ENCODE data around the gene TP53TG5. TPM values are rescaled to one million over a fixed set of nuclear protein-coding genes. Genes with fewer than 3 reads are reported as not detected.
A peak's percentile ranks its signal among the peaks of the same experiment; 100 is the strongest.

Gene TP53TG5
- total RNA-seq, 4 donors from 2014 or later: not detected

GRCh38 chr20:45340951-45341350 is 37.2 kb downstream of the TP53TG5 start:
- no peak overlapping the region for H3K4me3 ChIP-seq (ENCODE audit: low read depth, poor library complexity, severe bottlenecking)
- WGBS, 2 donors: 24 to 46% methylated on average over 1 of the region's 1 CpG
- no peak for DNase-seq (ENCODE audit: low spot score in 2 of 2)
- TF ChIP-seq CTCF (IDR thresholded peaks at IDR 0.05) (no peak), POLR2A (IDR thresholded peaks at IDR 0.05) (no peak)
- intact Hi-C loops (cut with DNase I; ENCODE audit: low total_unique reads): no loop called here

GRCh38 chr20:45340236-45340847 is 37.8 kb downstream of the TP53TG5 start:
- H3K4me3 ChIP-seq (ENCODE audit: low read depth, poor library complexity, severe bottlenecking): no peak overlapping the region
- DNase-seq (ENCODE audit: low spot score in 2 of 2): peak in 1 of 2 donors; percentile 47
- TF ChIP-seq POLR2A (IDR thresholded peaks at IDR 0.05): no peak
- no peak for TF ChIP-seq CTCF (IDR thresholded peaks at IDR 0.05)
- WGBS, 2 donors: 41 to 43% methylated on average over 5 of the region's 5 CpGs
- intact Hi-C loops (cut with DNase I; ENCODE audit: low total_unique reads): no loop called here

GRCh38 chr20:45339799-45340198 is 38.3 kb downstream of the TP53TG5 start:
- intact Hi-C loops (cut with DNase I; ENCODE audit: low total_unique reads): no loop called here
- TF ChIP-seq CTCF (IDR thresholded peaks at IDR 0.05): no peak
- TF ChIP-seq POLR2A (IDR thresholded peaks at IDR 0.05): no peak
- 80 to 83% methylated on average over 2 of the region's 2 CpGs for WGBS, 2 donors
- DNase-seq (ENCODE audit: low spot score in 2 of 2): no peak
- no peak overlapping the region for H3K4me3 ChIP-seq (ENCODE audit: low read depth, poor library complexity, severe bottlenecking)

GRCh38 chr20:45339084-45339483 is 39.0 kb downstream of the TP53TG5 start:
- 59% methylated on average over 6 of the region's 6 CpGs for WGBS, 2 donors
- DNase-seq (ENCODE audit: low spot score in 2 of 2): peak in 1 of 2 donors; percentile 76

GRCh38 chr20:45338121-45339030 is 39.7 kb downstream of the TP53TG5 start:
- intact Hi-C loops (cut with DNase I; ENCODE audit: low total_unique reads): no loop called here
- TF ChIP-seq POLR2A (IDR thresholded peaks at IDR 0.05) (no peak), CTCF (IDR thresholded peaks at IDR 0.05) (no peak)
- DNase-seq (ENCODE audit: low spot score in 2 of 2): no peak
- no peak overlapping the region for H3K4me3 ChIP-seq (ENCODE audit: low read depth, poor library complexity, severe bottlenecking)
- WGBS, 2 donors: 71 to 72% methylated on average over 11 of the region's 11 CpGs

More at GRCh38 chr20:45339084-45339483, 39.0 kb downstream of the TP53TG5 start:
- intact Hi-C loops (cut with DNase I; ENCODE audit: low total_unique reads): no loop called here
- TF ChIP-seq POLR2A (IDR thresholded peaks at IDR 0.05) (no peak), CTCF (IDR thresholded peaks at IDR 0.05) (no peak)
- no peak overlapping the region for H3K4me3 ChIP-seq (ENCODE audit: low read depth, poor library complexity, severe bottlenecking)

Data from lower leg skin (tissue), 4 donors.